HFF-Myc (cell line): ENCODE data around the gene P2RX3.

ENCODE experiments used
- DNase-seq: peaks from one replicate; pipeline ENCODE4 v3.0.0-alpha.2; 2011; ENCODE audit warnings: low read depth; ENCODE audit errors: extremely low read depth
- H3K4me3 ChIP-seq: replicated peaks from 2 replicates; pipeline ENCODE4 v1.5.1; 2011; ENCODE audit warnings: low read depth, mild to moderate bottlenecking, control low read depth, low read length
- CTCF ChIP-seq: IDR thresholded peaks from 2 replicates; pipeline ENCODE4 v1.5.1; 2012; ENCODE audit warnings: mild to moderate bottlenecking, low read depth, low read length, control low read depth; ENCODE audit errors: missing control alignments

The P2RX3 gene

GRCh38 chr11:57344826-57345225, 6.7 kb downstream of the P2RX3 start:
- H3K4me3 ChIP-seq = no peak overlapping the region
- no peak for TF ChIP-seq CTCF
- no peak for DNase-seq

GRCh38 chr11:57345555-57346211, 7.5 kb downstream of the P2RX3 start:
- TF ChIP-seq CTCF = peak; percentile 64
- peak; percentile 66 for DNase-seq
- no peak overlapping the region for H3K4me3 ChIP-seq

GRCh38 chr11:57347336-57347735, 9.2 kb downstream of the P2RX3 start:
- no peak overlapping the region for H3K4me3 ChIP-seq
- DNase-seq = no peak
- no peak for TF ChIP-seq CTCF

GRCh38 chr11:57348052-57348451, 9.9 kb downstream of the P2RX3 start:
- DNase-seq = no peak
- TF ChIP-seq CTCF = no peak
- H3K4me3 ChIP-seq = no peak overlapping the region

- no peak overlapping the region for H3K4me3 ChIP-seq
- DNase-seq = no peak
- no peak for TF ChIP-seq CTCF
Measured at GRCh38 chr11:57348636-57349313, 10.6 kb downstream of the P2RX3 start.

GRCh38 chr11:57349491-57350274, 11.5 kb downstream of the P2RX3 start:
- no peak overlapping the region for H3K4me3 ChIP-seq
- DNase-seq = no peak

More at GRCh38 chr11:57349491-57350274, 11.5 kb downstream of the P2RX3 start:
- peak; percentile 91 for TF ChIP-seq CTCF
